RWPE1 (cell line): ENCODE data around the gene FAM171A1.

ENCODE experiments used
- CTCF ChIA-PET: fragments of 350-600 bp; sonication (Branson Sonifier 250); formaldehyde crosslinking; extraction: SDS; loops from one replicate; lab custom pipeline; 2021; lab: Yijun Ruan, JAX
- POLR2A ChIA-PET: fragments of 400-600 bp; formaldehyde crosslinking; extraction: SDS; loops from one replicate; lab custom pipeline; 2020; ENCODE audit warnings: antibody characterized with exemption; ENCODE audit not compliant: low non-redundant PET; lab: Yijun Ruan, JAX
- DNase-seq: peaks from one replicate; pipeline ENCODE4 v3.0.0; 2012; ENCODE audit warnings: low spot score
- H3K27ac ChIP-seq: fragments of 450-650 bp; 2 replicates; pipeline ENCODE4 v1.5.1; 2017
- TF ChIP-seq, protein P1 (sequence below): fragments of 450-650 bp; conservative IDR thresholded peaks from 2 replicates; pipeline ENCODE4 v1.5.1; 2017; ENCODE audit warnings: low read depth, mild to moderate bottlenecking

The FAM171A1 gene

GRCh38 chr10:15232279-15232678, 138.8 kb downstream of the FAM171A1 start:
- POLR2A ChIA-PET, result no interaction called here
- TF ChIP-seq, protein P1, sequence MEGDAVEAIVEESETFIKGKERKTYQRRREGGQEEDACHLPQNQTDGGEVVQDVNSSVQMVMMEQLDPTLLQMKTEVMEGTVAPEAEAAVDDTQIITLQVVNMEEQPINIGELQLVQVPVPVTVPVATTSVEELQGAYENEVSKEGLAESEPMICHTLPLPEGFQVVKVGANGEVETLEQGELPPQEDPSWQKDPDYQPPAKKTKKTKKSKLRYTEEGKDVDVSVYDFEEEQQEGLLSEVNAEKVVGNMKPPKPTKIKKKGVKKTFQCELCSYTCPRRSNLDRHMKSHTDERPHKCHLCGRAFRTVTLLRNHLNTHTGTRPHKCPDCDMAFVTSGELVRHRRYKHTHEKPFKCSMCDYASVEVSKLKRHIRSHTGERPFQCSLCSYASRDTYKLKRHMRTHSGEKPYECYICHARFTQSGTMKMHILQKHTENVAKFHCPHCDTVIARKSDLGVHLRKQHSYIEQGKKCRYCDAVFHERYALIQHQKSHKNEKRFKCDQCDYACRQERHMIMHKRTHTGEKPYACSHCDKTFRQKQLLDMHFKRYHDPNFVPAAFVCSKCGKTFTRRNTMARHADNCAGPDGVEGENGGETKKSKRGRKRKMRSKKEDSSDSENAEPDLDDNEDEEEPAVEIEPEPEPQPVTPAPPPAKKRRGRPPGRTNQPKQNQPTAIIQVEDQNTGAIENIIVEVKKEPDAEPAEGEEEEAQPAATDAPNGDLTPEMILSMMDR, result no peak
- DNase-seq, result no peak
- H3K27ac ChIP-seq, result no peak overlapping the region
- CTCF ChIA-PET, result no interaction called here

DNA sequence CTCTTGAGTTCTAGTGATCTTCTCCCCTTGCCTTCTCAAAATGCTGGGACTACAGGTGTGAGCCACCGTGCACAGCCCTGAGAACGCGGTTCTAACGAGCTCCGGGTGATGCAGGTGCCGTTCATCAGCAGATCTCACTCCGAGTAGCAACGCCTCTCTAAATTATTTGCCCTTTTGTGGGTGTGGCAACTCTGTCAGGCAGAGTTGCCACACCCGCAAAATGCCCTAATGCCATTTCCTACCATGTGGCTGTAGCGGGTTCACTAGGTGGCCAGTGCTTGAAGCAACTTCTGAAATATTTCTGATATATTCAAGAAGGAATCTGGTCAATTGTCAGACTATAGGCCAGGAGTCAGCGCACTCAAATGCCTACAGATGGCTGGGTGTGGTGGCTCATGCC, 139.7 kb downstream of the FAM171A1 start:
- POLR2A ChIA-PET, result no interaction called here
- CTCF ChIA-PET, result no interaction called here
- DNase-seq, result no peak
- TF ChIP-seq, protein P1, result no peak
- no peak overlapping the region for H3K27ac ChIP-seq

GRCh38 chr10:15230257-15230656, 140.8 kb downstream of the FAM171A1 start:
- ChIA-PET CTCF (interaction anchor here (0.6 kb wide), 1 partner anchor 483 kb away, joined by 3 read pairs; no protein-coding TSS in a partner anchor), POLR2A (no interaction called here)
- H3K27ac ChIP-seq, result no peak overlapping the region
- TF ChIP-seq, protein P1, result no peak
- DNase-seq, result no peak

- no peak for DNase-seq
- CTCF ChIA-PET, result no interaction called here
- TF ChIP-seq, protein P1, result no peak
- no peak overlapping the region for H3K27ac ChIP-seq
- POLR2A ChIA-PET, result no interaction called here
Measured at GRCh38 chr10:15229268-15229667, 141.8 kb downstream of the FAM171A1 start.

DNA sequence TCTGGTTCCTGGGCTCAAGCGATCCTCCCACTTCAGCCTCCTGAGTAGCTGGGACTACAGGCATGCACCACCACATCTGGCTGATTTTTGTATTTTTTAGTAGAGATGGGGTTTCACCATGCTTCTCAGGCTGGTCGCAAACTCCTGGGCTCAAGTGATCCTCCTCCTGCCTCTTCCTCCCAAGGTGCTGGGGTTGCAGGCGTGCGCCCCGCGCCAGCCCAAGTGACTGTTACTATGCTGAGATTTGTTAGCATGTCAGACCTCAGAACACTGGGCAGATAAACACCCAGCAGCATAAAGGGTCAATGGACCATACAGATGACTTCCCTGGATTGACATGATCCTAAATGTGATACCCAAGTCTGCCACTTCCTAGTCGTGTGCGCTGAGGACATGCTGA, 142.7 kb downstream of the FAM171A1 start:
- TF ChIP-seq, protein P1, result no peak
- H3K27ac ChIP-seq, result no peak overlapping the region
- ChIA-PET CTCF (no interaction called here), POLR2A (no interaction called here)
- no peak for DNase-seq

DNA sequence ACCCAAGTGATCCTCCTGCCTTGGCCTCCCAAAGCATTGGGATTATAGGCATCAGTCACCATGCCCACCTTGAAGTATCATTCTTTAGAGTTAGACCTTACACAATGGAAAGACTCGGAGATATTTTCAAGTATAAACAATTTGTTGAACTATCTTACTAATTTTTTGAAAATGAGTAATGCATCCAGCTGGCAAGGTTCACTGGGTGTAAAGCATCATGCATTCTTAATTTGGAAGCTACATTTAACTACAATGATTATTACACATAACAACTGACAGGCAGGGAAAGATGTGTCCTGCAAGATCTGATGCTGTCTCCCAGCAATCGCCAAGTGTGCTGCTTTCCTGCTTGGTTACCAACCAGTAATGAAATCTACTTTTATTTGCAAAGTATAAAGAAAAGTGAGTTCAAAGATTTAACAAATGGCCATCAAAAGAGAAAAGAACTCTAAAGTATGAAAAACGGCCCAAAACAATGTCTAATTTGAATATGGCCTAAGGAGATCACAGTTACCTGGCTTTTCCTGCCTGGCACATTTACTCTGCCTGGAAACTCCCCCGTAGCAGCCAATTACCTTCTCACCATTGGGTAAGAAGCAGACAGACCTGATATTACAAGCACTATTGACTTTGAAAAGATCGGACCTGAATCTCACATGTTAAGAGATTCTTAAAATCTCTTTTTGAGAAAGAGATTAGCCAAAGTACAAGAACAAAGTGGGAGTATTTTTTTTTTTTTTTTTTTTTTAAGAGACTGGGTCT, 143.3 kb downstream of the FAM171A1 start:
- TF ChIP-seq, protein P1, result no peak
- CTCF ChIA-PET, result interaction anchor here (0.6 kb wide), 1 partner anchor 477 kb away, joined by 3 read pairs; no protein-coding TSS in a partner anchor
- no peak overlapping the region for H3K27ac ChIP-seq
- DNase-seq, result no peak
- POLR2A ChIA-PET, result no interaction called here
